GM04504 (cell line): ENCODE data around the gene NARS2.

Experiments used
- DNase-seq: peaks from one replicate; pipeline ENCODE4 v3.0.0-alpha.2; 2012; ENCODE audit warnings: low read depth

NARS2 gene

DNA sequence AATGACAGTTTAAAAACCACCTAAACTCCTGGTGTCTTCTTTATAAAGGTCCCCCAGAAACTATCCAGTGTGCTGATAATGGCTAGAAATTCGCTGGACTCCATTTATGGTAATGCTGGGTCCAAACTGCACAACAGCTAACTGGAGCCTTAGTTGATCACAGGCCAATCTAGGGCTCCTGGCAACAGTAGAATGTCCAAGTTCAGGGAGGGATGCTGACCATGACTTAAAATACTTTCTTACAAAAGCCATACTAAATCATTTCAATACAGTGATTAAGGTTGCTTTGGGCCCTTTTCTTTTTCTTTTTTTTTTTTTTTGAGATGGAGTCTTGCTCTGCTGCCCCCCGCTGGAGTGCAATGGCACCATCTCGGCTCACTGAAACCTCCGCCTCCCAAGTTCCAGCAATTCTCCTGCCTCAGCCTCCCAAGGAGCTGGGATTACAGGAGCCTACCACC lies 142.6 kb downstream of the NARS2 start:
- DNase-seq, result no peak

GRCh38 chr11:78429660-78430059 lies 145.0 kb downstream of the NARS2 start:
- no peak for DNase-seq

DNA sequence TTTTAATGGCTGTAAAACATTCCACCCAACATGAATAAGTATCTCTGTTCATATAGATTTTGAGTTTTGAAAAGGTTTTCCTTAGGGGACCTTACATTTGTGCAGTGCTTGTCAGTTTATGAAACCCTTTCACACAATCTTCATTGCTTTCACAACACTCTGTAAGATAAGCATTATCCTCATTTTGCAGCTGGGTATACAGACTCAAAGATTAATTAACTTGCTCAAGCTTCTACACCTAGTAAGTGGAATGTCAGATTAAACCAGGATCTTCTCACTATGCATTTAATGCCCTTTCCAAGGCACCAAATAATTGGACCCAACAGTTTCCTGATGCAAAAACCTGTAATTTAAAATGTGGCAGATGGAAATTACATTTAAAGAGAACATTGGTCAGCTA lies 145.5 kb downstream of the NARS2 start:
- DNase-seq, result no peak

DNA sequence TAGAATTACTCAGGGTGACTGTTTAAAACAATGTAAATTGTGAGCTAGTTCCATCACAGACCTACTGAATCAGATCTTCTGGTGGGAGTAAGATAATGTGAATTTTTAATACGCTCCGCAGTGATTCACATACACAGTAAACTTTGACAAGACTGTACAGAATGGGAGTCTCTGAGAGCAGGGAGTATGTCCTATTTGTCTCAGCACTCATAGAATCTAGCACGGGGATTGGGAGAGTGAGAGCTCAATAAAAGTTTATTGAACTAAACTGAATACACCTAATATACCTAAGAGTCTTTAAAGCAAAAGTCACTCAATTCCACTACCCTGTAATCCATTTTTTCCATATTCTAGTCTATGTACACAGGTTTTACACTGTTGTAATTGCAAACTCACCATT lies 145.9 kb downstream of the NARS2 start:
- DNase-seq, result no peak

GRCh38 chr11:78428266-78428636 lies 146.4 kb downstream of the NARS2 start:
- DNase-seq, result no peak

DNA sequence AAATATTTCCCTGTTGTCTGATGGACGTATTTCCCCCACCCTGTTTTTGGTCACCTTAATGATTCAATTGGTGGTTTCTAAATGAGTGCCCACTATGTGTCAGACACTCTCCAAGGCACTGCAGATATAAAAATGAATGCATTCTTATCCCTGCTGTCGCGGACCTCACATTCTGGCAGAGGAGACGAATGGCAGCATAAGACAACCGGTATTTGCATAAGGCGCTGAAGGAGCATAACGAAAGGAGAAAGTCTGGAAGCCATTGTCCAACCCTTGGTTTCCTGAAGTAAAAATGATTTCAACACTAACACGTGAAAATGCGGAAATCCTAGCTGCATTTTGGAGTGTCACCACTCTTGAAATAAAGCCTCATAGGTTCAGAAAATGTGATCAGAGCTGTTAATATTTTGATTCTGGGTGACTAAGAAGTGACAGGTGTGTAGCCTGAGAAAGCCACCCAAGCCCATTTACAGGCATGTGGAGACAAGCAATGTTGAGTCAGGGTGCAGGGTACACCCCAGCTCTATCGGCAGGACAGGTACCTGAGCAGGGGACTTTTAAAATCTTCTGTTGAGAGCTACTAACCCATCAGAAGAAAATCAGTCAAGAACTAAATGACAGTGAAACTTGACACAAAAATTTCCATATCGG lies 146.9 kb downstream of the NARS2 start:
- DNase-seq, result no peak

GRCh38 chr11:78426845-78427244 lies 147.8 kb downstream of the NARS2 start:
- DNase-seq, result no peak

DNA sequence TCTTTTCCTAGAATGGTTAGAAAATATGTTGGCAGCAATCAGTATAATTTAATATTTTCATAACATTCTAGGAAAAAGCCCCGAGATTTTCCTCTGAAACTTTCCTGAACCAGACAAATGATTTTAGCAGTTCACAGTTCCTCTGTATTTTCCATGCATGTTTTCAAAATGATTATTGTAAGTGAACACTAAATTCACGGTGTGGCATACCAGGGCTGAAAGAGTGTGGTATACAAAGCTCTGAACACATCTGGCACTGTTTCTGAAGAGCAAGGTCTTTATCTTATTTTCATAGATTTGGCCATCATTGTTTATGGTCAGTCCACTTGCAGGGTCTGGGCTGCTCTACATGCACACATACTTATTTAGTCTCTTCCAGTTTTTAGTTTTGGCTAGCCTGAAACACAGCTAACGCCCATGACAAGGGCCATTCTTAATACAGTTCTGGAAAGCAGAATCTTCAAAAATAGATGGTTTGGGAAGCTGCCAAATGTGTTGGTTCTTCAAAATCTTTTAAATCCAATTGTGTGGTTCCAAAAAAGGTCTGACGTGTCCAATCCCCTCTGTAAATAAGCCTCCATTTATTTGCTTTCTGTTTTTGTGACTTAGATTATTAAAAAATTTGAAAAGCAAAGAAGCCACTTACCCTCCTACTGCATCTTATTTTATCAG lies 149.1 kb downstream of the NARS2 start:
- DNase-seq, result no peak

DNA sequence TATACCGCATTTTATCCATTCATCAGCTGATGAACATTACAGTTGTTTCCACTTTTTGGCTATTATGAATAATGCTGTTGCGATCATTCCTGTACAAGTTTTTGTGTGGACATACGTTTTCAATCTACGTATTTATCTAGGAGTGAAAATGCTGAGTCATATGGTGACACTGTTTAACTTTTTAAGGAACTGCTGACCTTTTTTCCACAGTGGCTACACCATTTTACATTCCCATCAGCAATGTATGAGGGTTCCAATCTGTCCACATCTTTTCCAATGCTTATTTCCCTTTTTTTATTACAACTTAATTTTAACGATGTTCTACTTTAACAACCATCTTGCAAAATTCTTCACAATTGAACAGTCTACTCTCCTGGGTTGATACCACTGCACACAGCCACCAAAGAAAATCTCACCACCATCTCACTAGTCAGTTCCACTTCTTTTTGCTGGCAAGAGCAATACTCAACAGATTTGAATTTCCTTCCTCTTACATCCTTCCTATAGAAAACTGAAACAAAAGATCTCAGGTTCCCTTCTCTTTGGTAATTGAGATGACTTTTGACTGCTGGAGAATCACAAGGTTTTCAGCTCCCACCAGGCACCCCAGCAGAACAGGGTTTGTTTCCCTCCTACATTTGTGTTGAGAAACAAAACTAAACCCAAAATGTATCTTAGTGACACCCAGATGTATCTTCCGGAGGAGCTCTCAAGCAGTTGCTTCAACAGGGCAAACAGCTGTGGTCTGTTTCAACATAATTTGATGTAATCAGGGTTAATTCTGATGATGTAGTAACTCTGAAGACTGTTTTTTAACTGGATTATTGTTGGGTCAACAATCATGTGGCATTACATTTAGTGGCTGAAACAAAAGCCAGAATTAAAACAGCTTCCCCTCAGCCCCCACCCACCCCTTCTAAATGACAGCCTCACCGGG lies 150.1 kb downstream of the NARS2 start:
- no peak for DNase-seq

GRCh38 chr11:78423241-78423640 lies 151.4 kb downstream of the NARS2 start:
- no peak for DNase-seq

- DNase-seq, result peak; percentile 9
Observed at GRCh38 chr11:78420796-78421209, 153.9 kb downstream of the NARS2 start.

DNA sequence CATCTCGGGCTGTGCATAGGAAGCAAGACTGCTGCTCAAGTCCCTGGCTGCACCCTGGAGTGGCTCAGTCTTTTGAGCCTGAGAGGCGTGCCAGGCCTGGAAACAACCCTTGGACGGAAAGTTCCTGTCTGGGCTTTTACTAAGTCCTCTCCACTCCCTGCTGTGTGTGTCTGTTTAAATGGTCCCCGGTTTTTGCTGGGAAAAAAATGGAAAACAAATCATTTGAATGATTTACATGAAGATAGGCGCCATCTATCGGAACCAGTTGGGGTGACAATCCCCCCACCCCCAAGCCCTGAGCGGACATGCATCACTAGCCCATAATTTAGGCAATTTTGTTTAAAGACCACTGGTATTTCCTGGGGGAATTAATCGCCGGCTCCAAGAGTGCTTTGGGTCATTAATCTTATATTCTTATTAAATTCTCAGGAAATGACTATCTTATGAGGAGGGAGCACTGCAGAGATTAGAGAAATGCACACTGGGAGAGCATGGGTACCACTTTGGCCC lies 154.4 kb downstream of the NARS2 start:
- peak; percentile 50 for DNase-seq

DNA sequence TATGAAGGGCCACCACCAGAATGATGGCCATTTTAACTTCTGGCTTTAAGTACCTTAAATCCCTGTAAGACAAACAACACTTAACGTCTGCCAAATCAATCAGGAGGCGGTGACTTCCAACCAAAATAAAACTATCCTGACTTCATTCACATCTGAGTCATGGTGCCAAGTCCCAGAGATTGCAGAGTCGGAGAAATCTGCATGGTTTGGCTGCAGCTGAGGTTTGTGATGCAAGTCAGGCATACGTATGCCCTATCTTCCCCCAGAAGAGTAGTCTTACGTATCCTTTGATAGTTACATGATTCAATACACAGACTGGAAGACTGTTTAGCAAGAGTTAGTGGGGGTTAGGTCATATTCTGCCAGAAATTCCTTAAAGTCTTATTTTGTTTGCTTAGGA lies 155.3 kb downstream of the NARS2 start:
- DNase-seq, result peak; percentile 84

DNA sequence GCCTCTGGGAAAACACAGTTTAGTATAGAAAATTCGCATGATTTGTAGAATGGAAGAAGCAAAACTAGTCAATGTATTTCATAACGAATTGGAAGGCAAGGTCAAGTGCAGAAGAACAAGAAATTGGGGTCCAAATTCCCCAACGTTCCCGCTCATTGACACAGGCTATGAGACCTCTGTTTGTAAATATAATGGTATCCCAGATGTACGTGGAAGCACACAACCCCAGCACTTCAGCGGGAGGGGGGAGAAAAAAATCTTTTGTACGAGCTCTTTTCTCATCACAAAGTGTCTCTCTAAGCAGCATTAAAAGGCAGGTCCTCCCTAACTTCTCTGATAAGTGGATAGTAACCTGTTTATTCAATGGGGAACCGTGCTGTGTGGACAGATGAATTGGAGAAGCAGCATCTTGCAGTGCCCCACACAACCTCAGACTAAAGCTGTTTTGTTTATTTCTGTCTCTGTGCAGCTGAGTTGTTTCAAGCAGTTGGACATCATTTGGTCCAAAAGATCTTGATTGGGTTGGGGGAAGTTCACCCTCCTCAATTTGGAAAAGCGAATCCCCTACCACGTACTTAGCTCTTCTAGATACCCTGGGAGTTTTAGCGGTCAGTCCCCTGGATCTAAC lies 156.0 kb downstream of the NARS2 start:
- DNase-seq, result no peak

GRCh38 chr11:78417888-78418583 lies 156.6 kb downstream of the NARS2 start:
- peak; percentile 53 for DNase-seq

- DNase-seq, result no peak
Observed at GRCh38 chr11:78417175-78417887, 157.3 kb downstream of the NARS2 start, which contains the start of gene GAB2. TSS of gene GAB2 (minus strand) at chr11:78417820. CDS start at chr11:78417720, 100 bp downstream.

GRCh38 chr11:78416285-78417174 lies 158.1 kb downstream of the NARS2 start:
- peak; percentile 64 for DNase-seq

- DNase-seq, result no peak
Observed at GRCh38 chr11:78415338-78415737, 159.3 kb downstream of the NARS2 start.

- DNase-seq, result no peak
Observed at GRCh38 chr11:78414321-78415051, 160.2 kb downstream of the NARS2 start.
